Stimulated activated CD8-positive, alpha-beta memory T cell treated with anti-CD3 and anti-CD28 coated beads, Interleukin-15, amount 100 ng/mL, for 4 hours (primary cell): ENCODE results near the gene PUS10.
"Not testable (repeated sequence)": the region's sequence is repeated elsewhere in the genome, so short reads cannot be mapped to it uniquely, and the experiment has no call there.

Source experiments
- DNase-seq, 2 donors: peaks; one replicate each; pipeline ENCODE4 v3.0.0-alpha.2; 2020; ENCODE audit warnings: low read depth in 2 of 2

PUS10 gene

GRCh38 chr2:61017556-61018317, at the start of gene PUS10, which contains the start of gene PEX13:
Gene PUS10, minus strand, starts transcription at chr2:61018255. Its CDS starts 6,365 bp downstream, at chr2:61011890.
Gene PEX13, plus strand, starts transcription at chr2:61017720. Its CDS starts 40 bp downstream, at chr2:61017760.
- peak; percentile 37 to 49 for DNase-seq

- DNase-seq: peak; percentile 57 to 73
These were observed 48.0 kb upstream of the PUS10 start, which contains the start of gene SANBR for GRCh38 chr2:61065714-61066709. Gene SANBR, plus strand, starts transcription at chr2:61065871. Its CDS starts 4,480 bp downstream, at chr2:61070351.

GRCh38 chr2:61059382-61059781, 41.3 kb upstream of the PUS10 start:
- no peak for DNase-seq

- no peak for DNase-seq
These were observed 39.5 kb upstream of the PUS10 start for GRCh38 chr2:61057562-61057961.

GRCh38 chr2:61055557-61055956, 37.5 kb upstream of the PUS10 start:
- DNase-seq: no peak

- DNase-seq: no peak
These were observed 27.9 kb upstream of the PUS10 start for GRCh38 chr2:61045999-61046398.

- DNase-seq: no peak
These were observed 27.2 kb upstream of the PUS10 start for GRCh38 chr2:61045226-61045625.

GRCh38 chr2:61044636-61045035, 26.6 kb upstream of the PUS10 start:
- DNase-seq: no peak

- no peak for DNase-seq
These were observed 24.8 kb upstream of the PUS10 start for GRCh38 chr2:61042807-61043206.

- not testable (repeated sequence) for DNase-seq
These were observed 18.6 kb upstream of the PUS10 start for GRCh38 chr2:61036643-61037042.

- DNase-seq: not testable (repeated sequence)
These were observed 16.5 kb upstream of the PUS10 start for GRCh38 chr2:61034592-61034991.

- DNase-seq: no peak
These were observed 11.5 kb upstream of the PUS10 start for GRCh38 chr2:61029533-61029932.

- DNase-seq: no peak
These were observed 5.6 kb upstream of the PUS10 start for GRCh38 chr2:61023670-61024069.

- no peak for DNase-seq
These were observed 3.2 kb upstream of the PUS10 start for GRCh38 chr2:61021228-61021660.

GRCh38 chr2:61018798-61019197, 743 bp upstream of the PUS10 start:
- DNase-seq: no peak

- no peak for DNase-seq
These were observed 282 bp upstream of the PUS10 start for GRCh38 chr2:61018318-61018755.

- peak; percentile 33 to 49 for DNase-seq
These were observed 976 bp downstream of the PUS10 start for GRCh38 chr2:61017003-61017555.

- DNase-seq: no peak
These were observed 1.6 kb downstream of the PUS10 start for GRCh38 chr2:61016392-61017002.

- no peak for DNase-seq
These were observed 2.1 kb downstream of the PUS10 start for GRCh38 chr2:61015976-61016375.

- DNase-seq: no peak
These were observed 3.3 kb downstream of the PUS10 start for GRCh38 chr2:61014763-61015162.

- no peak for DNase-seq
These were observed 4.7 kb downstream of the PUS10 start for GRCh38 chr2:61013382-61013781.
